ENCODE results near the gene CFC1B.
"Not testable (repeated sequence)": the region's sequence is repeated elsewhere in the genome, so short reads cannot be mapped to it uniquely, and the experiment has no call there.

The CFC1B gene

DNA sequence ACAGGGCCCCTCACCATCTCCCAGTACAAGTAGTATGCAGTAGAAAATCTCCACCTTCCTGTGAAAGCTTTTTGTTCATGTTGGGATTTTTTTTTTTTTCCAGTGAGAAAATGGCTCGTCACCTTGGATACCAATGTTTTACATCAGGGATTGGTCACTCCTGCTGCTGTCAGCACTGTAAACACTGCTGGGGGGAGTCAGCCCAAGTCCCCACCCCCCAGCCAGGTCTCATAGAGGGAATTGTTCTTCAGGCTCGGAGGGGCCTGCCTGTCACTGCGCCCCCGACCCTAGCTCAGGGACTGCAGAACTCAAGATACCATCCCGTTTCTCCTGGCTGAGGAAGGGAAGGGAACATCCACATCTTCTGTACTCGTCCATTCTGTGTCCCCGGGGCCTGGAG, at the start of gene CFC1B:
Gene CFC1B (plus strand): TSS at position 231 of the 400 bp plus-strand sequence. CDS start 263 bp downstream, outside the sequence.
- not testable (repeated sequence) for DNase-seq

DNA sequence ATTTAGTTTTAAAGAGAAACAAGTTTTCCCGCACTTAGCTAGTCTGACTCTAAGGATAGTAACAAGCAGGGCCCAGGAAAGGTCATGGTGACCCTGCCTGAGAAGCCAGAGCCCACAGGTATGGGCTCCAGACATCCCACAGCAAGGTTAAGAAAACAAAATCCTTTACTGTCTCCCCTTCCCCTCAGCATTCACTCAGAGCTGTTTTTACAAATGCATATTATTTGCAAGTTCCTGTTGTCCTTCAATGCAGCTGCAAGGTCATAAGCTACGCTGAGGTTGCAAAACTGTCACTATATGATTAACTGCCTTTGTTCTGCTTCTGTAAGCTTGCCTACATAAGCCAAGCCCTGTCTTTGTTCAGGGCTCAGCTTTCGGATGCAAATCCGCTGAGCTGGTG, 29.9 kb upstream of the CFC1B start:
- not testable (repeated sequence) for DNase-seq

DNA sequence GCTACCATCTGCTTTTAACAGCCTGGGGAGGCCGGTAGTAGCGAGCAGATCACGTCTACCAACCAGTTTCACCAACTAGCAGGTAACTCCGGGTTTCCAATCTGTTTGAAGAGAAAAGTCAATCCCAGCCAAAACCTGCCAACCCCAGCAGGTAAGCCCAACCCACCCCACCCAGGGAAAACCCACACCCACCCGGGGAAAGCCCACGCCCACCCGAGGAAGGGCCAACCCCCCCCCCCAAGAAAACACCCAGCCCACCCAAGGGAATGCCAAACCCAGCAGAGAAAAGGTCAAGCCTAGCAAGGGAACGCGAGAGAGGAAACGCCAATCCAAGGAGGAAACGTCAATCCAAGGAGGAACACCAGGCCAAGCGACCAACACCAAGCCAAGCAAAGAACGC, 11.8 kb upstream of the CFC1B start, which contains the start of gene POTEI:
Gene POTEI (minus strand): TSS at position 101 of the 400 bp plus-strand sequence. CDS start 93 bp downstream, at position 8.
- DNase-seq: not testable (repeated sequence)

DNA sequence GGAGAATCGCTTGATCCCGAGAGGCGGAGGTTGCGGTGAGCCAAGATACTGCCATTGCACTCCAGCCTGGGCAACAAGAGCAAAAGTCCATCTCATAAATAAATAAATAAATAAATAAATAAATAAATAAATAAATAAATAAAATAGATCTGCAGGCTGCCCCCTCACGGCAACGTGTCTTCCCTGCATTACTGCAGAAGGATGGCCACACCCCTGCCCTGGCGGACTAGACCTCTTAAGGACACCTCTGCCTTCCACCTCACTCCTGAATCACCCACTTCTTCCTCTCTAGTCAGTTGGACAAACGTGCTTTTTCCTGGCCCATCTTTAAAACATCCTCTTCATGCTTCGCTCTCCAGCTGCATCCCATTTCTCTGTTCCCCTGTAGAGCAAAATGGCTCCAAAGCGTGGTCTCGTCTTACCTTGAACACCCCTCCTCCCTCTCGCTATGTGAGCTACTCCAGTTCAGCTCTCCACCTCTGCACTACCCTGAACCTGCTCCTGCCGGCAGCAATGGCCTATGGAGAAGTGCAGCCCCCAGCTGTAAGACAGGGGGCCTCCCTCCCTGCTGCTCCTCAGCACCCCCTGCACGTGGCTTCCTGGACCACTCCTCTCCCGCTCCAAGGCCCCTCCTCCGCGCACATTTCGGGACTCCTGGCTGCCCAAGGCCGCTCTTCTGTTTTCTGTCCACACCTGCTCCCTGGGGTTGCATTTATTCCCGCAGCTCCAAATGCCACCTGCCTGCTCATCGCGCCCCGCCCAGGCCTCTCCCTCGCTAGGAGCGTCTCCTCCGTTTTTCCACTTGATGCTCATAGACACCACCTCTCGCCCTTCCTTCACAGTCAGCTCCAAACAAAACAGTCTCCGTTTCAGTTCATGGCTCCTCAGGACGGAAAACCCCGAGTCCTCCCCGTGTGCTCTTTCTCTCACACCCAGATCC, 9.9 kb upstream of the CFC1B start:
- DNase-seq: not testable (repeated sequence)

DNA sequence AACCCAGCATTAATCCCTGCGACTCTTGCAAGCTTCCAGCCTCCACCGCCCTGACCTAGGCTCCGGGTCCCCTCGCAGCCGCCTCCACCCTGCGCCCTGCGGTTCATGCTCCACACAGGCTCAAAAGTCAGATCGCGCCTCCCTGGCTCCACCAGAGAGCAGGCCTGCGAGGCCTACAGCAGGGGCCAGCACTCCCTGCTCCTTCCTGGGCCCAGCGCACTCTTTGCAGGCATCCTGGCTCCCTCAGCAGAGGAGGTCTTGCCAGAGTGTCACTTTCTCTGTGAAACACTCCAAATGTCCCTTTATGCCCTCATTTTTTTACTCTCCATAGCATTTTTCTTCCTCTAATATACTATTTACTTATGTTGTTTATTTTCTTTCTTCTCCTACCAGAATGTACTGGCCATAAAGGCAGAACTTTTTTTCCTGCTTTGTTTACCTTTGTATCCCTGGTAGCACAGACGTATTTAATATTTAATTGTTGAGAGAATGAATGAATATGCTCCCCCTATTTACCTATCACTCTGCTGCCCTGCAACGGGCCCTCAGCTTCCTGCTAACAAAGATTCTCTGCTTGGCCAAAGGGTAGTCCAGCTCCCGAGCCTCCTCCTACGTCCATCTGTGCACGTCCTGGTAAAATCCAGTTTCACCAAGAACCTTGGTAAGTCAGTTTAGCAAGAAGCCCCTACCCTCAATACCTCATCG, 9.1 kb upstream of the CFC1B start:
- not testable (repeated sequence) for DNase-seq

DNA sequence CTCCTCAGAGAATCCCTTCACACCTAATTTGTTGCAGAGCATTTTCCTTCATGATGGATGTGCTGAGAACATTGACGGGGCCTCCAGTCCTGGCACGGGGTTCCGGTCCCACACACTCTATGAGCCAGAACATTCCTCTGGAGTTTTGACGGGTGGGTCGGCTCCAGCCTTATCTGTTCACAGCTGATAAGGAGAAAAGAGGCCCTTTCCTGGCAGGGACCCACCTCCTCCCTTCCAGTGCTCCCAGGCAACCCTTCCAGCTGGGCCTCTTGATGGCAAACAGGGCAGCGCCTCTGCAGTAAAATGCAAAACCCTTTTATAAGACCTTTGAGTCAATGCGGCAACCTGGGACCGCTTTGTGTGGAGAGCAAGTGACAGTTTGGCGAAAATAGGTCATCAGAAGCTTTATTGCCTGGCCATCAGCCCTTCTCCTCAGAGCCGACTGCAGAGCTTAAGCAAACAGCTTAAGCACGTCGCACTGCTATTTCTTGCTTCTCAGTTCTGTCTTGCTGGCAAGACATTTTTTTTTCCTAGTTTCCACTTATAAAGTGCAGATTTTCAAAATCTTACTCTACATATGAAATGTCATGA, 2.4 kb upstream of the CFC1B start:
- not testable (repeated sequence) for DNase-seq

DNA sequence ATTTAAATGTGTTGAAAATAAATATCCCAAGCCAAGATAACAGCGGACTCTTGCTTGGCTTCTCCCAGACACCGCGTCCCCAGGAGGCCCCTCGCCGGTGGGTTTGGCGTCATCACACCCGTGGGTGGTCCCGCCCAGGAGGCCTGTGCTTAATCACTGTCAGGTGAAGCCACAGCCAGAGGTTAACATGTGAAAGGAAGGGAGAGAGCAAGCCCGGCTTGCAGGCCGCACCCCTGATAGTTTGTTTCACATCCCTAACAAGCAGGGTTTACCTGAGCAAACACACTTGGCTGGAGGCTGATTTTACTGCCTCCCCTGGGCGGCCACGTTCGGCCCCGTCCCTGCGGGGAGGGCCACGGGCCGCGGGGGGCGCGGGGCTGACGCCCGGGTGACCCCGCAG, 1.4 kb downstream of the CFC1B start:
- not testable (repeated sequence) for DNase-seq

DNA sequence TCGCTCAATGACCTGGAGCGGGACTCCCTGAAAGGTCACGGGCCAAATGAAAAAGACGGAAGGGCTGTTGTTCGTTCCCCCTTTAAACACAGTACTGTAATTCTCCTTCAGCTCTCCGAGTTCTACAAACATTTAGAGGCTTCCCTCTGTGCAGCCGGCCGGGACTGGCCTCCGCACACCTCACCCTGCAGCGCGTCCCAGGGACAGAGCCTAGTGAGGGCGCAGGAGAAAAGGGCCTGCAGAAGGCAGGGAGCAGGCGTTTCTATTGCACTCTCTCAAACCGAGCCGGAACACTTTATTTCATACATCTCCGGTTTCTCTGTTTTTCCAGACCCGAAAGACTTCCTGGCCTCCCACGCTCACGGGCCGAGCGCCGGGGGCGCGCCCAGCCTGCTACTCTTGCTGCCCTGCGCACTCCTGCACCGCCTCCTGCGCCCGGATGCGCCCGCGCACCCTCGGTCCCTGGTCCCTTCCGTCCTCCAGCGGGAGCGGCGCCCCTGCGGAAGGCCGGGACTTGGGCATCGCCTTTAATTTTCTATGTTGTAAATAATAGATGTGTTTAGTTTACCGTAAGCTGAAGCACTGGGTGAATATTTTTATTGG, 6.4 kb downstream of the CFC1B start:
- DNase-seq: not testable (repeated sequence)

DNA sequence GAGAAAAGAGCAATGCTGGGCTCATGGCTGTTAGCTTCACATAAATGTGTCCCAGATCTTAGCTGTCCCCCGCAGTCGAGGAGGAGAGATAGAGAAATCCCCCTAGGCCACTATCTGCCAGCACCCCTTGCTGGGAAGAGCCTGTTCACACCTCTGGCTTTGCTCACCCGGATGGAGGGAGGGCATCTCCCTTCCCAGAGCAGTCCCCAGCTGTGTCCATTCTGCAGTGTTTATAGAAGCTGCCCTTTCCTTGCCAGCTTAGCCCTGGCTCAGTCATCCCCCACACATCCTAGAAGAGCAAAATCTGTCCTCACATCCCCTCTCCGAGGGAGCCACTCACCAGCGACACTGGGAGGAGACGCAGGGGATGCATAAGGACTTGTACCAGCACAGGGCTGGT, 8.5 kb downstream of the CFC1B start:
- DNase-seq: not testable (repeated sequence)

DNA sequence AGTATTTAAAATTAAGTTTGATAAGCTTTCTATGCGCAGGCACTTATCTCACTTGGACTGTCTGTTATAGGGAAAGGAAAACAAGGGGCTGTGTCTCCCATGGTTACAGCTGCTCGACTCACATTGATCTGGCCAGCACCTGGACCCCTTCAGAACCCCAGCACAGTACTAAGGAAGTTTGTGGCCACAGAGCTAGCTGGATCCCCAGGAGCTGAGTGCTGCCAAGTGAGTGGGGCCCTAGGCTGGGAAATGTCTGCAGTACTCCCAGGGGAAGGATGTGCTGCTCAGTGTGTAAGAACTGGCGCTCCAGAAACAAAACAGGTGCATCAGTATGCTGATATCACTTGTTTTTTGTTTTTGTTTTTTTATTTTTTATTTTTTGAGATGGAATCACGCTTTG, 9.2 kb downstream of the CFC1B start:
- not testable (repeated sequence) for DNase-seq

DNA sequence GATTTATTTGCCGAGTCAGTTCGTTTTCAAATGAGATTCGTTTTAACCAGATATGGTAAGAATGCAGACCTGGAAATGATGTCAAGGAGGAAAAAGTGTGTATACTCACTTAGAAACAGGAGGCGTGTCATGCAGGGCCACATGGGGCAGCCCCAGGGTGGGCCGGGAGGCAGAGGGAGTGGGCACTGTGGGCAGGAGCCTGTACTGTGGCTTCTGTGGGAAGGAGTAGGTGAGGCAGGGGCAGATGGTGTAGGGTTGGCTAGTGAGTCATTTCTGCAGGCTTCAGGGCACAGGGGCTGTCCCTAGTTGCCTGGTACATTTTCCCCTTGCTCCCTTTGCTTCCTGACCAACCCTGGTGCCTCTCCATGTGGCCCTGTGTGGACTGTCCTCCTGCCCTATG, 10.2 kb downstream of the CFC1B start:
- not testable (repeated sequence) for DNase-seq

DNA sequence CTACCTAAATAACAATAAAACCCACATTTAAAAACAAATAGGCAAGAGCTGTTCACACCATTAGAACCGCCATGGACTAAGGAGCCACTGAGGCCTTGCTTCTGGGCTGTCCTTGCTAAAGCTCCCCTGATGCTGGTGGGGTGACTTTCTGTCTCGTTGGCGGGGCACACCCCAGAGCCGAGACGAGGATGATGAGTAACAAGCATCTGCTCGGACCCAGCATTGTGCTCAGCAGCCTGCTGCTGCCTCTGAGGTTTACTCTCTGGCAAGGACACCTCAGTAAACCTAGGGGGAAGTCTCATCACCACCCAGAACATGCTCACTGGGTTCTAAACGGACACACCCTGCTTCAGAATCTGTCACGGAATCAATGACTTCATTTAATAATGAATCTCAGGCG, 10.7 kb downstream of the CFC1B start:
- DNase-seq: not testable (repeated sequence)

DNA sequence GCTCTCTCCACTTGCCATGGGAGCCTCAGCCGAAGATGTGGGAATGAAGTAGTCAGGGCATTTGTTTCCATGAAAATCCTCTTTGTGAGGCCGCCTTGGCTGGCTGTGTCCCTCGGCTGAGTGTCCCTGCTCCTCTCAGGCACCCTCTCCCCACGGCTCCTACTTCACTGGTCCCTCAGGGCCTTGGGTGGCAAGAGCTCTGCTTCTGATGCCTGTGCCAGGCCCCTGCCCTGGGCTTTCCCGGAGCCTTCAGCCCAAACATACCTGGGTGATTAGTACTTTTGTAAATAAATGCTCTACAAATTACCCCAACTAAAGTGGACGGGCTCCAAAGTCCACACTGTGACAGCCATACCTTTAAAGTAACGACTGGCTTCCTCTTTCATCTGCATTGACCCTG, 15.6 kb downstream of the CFC1B start:
- not testable (repeated sequence) for DNase-seq

DNA sequence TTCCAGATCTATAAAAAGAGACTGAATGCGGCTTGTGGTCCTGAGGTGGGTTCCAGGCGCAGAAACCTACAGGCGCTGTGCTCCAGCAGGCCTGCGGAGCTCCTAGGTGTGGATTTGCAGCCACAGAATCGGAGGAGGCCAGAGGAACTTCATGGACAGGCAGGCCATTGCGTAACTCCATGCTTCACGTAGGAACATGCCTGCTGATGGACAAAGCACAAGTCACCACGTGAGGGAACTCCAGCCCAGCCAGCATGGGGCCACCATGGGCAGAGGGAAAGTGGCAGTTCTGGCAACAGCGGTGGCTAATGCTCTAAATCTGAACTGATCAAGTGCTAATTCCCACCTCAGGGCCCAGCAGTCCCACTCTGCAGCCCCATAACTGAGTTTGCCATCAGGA, 17.2 kb downstream of the CFC1B start:
- DNase-seq: not testable (repeated sequence)

DNA sequence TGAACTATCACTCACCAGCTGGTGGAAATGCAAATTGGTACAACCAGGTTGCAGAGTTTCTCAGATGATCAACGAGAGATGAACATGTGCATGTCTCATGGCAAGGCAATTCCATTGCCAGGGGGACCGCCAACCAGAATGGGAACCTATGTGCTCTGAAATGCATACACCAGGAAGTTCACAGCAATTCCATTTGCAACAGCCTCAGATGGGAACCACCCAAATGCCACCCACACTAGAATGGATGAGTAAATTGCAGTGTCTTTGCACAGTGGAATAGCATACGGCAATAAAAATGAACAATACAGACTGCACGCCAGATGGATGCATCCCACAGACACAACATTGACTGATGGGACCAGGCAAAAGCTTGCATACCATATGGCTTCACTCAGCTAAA, 21.8 kb downstream of the CFC1B start:
- not testable (repeated sequence) for DNase-seq

DNA sequence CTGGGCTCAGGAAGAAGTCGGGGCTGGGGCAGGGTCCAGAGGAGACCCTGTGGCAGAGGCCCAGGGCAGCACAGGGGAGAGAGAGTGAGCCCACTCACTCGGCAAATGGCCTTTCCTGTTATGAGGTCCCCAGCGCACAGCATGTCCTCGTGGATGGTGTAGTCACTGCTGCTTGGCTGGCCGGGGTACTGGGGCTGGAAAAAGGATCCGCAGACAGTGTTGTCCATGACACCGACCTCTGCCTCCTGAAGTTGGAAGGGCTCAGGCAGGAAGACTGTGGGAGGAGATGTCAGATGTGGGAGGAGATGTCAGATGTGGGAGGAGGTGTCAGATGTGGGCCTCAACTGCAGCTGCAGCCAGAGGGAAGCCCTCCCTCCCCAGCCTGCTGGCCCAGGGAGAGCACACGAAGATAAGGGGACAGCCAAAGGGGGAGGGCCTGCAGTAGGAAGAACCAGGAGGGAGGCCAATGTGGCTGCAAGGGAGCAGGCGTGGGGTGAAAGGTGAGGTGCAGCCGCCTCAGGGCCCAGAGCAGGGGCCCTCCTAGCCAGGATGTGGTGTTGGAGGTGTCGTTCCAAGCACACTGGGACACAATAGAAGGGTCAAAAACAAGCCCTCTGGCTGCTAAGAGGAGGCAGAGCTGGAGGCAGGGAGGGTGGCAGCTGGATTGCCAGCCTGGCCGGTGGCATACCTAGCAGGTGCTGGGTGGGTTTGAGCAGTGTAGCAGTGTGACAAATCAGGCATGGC, 22.9 kb downstream of the CFC1B start:
- not testable (repeated sequence) for DNase-seq

DNA sequence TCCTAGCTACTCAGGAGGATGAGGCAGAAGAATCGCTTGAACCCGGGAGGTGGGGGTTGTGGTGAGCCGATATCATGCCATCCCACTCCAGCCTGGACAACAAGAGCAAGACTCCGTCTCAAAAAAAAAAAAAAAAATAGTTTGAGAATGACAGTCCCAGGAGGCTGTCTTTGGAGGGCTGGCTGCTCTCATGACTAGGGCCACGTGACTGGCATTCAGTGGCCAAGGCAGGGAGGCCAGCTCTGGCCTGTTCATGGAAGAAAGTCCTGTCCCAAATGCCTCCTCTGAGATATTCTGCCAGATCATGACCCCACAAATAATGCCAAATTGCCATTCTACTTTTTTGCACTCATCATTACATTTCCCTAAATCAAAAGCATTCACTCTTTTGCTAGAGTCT, 24.0 kb downstream of the CFC1B start:
- DNase-seq: not testable (repeated sequence)

DNA sequence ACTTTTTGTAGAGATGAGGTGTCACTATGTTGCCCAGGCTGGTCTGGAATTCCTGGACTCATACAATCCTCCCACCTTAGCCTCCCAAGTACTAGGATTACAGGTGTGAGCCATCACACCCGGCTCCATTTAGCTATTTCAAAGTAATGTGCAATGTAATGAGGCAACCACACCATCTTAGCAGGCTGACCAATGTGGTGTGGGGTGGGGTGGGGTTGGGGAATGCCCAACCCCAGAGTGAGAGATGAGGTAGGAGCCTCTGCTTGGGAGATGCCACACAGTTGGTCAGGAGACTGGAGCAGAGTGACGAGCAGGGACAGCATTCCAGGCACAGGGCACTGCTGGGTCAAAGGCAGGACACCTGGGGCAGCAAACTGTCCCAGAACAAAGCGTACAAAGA, 27.4 kb downstream of the CFC1B start:
- DNase-seq: not testable (repeated sequence)

DNA sequence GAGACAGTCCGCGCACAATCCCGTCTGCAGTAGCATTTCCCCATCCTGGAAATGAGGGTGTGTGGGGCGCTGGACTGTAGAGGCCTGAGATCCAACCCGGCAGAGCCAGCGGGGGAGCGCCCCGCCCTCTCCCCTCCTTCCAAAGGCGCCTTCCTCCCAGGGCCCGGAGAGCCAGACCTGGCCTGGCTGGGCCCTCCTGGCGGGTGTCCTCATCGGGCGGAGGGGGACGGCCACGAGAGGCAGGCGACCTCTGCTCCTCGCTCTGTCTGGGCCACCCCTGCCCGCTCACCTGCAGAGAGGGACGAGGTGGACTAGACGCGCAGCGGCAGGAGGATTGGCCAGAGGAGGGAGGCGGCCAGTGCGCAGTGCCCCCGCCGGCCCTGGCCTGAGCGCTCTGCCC, 28.5 kb downstream of the CFC1B start:
- DNase-seq: not testable (repeated sequence)

DNA sequence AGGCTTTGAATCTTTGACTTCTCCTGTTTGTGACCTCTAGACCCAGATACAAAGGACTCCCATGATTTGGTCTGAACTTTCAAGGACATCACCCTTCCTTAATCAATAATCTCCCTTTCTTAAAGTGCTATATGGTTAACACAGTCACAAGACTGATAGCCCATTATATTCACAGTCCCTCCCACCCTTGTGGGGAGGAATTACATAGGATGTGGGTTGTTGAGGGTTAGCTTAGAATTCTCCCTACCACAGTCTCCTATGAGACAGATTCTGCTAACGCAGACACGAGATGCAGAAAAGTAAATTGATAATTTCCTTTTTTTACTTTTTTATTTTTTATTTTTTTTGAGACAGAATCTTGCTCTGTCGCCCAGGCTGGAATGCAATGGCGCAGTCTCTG, 33.2 kb downstream of the CFC1B start:
- not testable (repeated sequence) for DNase-seq

DNA sequence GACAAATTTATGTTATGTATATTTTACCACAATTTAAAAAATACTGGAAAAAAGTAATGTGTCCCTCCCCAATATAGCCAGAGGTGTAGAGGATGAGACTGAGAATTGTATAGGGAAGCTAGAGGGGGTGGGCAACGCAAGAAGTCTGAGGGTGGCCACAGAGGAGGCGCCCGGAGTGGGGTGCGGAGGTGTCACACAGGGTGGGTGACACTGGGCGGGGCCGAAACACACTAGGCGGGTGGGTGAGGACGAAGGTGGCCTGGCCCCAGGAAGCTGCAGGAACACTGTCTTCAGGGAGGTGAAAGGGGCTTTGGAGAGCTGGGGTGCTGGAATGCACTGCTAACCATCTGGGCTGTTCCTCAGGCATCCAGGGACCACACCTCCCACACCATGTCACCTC, 35.4 kb downstream of the CFC1B start:
- not testable (repeated sequence) for DNase-seq

DNA sequence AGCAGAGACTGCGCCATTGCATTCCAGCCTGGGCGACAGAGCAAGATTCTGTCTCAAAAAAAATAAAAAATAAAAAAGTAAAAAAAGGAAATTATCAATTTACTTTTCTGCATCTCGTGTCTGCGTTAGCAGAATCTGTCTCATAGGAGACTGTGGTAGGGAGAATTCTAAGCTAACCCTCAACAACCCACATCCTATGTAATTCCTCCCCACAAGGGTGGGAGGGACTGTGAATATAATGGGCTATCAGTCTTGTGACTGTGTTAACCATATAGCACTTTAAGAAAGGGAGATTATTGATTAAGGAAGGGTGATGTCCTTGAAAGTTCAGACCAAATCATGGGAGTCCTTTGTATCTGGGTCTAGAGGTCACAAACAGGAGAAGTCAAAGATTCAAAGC, 45.1 kb downstream of the CFC1B start:
- DNase-seq: not testable (repeated sequence)

All from hematopoietic multipotent progenitor cell treated with erythropoietin and hydrocortisone succinate and interleukin-3 and kit ligand, for 4 days (in vitro differentiated cells).